ENCODE results near the gene CAMK1D.

CAMK1D gene

DNA sequence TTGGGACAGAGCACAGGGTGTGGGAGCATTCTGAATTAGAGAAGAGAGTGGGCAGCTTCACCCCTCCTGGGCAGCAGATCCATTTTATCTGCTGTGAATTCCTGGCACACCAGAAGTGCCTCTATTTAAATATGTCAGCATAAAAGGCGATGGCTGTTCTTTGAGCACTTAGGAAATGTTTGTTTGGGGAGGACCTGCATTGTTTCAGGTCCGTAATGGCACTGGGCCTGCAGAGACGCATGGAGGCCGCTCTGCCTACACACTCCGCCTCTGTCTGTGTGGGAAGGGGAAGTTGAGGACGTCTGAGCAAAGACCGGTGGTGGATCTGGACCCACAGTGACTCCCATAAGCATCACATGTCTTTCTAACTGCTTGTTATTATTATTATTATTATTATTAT, 253.2 kb downstream of the CAMK1D start:
- DNase-seq = no peak

DNA sequence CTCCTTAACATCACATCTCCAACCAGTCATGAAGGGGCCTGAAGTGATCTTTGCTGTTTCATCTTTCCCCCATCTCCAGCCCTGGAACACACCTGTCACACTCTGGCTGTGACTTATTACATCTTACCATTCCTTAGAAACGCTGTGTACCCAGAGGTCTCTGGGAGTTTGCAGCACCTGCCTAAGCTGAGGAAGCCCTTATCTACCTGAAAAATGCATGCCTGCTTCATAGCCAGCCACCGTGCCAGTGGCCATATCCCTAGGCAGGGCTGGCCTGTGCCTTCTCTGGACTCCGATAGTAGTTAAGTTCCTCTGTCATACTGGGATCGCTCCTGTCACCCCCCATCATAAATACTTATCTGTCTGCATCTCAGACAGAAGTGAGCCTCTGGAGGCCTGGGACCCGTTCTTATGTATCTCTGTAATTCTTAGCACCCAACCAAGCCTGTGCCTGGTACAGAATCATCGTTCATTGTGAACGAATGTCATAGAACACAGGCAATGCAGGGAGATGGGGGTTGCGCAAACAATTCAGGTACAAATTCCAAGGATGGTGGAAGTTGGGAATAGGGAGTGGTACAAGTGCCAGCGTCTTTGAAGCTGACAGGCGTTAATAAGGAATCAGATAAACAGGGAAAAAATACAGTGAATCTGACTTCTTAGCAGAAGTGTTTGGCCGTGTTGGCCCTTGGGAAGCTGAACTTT, 254.6 kb downstream of the CAMK1D start:
- DNase-seq = no peak

DNA sequence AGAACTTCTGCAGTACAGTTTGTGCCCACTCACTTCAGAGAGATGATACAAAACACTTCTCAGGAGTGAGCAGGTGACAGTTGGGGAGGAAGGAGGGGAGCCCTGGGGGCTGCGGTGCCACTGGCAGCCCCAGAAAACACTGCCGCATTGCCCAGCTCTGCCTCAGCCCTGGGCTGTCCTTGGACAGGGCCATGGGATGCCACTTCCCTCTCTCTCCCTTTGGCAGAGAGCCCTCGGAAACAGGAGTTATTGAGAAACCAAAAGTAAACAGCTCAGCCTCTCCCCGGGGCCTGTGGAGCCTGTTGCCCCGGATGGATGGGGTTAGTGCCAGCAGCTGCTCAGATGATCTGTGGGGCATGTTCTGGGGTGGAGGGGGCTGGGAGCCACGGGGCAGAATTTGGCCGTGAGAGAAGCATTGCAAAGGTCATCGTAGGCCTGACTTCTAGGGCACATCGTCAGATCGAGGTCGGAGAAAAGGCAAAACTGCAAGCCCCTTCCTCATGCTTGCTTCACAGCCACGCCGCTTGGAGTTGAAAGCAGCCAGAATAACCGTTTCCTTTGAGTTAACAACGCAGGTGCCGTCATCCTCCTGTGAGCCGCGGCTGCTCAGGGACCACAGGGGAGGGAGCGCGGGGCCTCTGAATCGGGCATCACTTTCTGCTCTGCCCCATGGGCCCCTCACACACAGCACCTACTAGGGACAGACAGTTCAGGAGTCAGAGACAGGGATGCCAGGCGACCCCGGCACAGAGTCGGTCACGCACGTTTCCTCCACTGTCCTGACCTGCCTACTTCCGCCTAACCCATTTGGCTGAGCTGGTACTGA, 256.4 kb downstream of the CAMK1D start:
- peak; percentile 37 to 66 for DNase-seq

DNA sequence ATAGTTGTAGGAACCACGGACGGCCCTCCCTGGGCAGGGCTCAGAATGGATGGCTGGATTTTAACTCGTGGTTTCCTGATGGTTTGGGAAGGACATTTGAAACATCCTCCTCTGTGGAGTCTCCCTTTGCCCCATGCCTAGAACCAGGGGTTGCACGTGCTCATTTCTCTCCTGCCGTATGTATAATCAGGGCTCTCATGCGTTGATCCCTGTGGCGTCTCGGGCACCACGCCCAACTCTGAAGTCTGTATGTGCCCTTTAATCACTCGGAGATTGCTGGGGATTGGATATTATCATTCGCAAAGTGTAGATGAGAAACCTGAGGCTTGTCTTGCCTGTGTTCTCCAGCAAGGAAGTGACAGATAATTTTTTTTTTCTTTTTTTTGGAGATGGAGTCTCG, 257.1 kb downstream of the CAMK1D start:
- DNase-seq = no peak

DNA sequence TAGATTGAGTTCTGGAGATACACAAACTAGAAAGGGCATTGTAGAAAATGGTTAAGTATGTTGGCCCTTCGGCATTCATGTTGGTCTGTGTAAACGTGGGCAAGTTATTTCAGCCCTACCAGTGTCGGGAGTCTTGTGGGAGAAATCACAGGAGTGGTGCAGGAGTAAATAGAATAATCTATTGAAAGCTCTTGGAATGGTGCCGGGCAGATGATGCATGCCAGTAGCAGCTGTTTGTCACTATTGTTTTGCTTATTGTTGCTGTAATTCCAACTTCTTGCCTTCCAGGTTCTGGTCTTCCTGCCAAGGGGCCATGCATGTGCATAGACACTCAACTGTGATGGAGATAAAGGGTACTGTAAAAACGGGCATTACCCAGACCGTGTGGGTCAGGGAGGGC, 259.4 kb downstream of the CAMK1D start:
- DNase-seq = no peak

DNA sequence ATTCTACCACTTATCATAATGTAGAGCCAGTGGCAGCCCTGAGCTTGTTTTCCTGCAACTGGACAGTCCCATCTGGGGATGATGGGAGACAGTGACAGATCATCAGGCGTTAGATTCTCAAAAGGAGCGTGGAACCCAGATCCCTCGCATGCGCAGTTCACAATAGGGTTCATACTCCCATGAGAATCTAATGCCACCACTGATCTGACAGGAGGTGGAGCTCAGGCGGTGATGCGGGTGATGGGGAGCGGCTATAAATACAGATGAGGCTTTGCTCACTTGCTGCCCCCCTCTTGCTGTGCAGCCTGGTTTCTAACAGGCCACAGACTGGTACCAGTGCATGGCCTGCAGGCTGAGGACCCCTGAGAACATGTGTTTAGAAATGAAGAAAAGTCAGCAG, 260.1 kb downstream of the CAMK1D start:
- no peak for DNase-seq

DNA sequence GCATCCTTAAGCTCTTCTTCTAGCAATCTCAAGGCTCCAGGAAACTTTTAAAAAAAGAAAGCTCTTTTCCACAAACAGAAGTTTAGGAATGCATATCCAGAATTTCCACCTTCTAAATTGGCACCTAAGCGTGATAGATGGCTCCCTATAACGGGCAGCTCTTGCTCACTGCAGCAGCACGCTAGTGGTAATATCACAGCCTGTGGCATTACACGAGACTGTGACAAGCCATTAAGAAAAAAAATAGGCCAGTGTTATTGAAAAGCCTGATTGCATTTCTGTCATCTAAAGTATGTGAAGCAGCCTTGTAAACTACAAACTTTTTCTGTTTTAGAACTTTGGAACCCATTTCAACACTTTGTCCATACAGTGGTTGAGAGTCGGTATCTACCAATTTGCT, 263.8 kb downstream of the CAMK1D start:
- no peak for DNase-seq

DNA sequence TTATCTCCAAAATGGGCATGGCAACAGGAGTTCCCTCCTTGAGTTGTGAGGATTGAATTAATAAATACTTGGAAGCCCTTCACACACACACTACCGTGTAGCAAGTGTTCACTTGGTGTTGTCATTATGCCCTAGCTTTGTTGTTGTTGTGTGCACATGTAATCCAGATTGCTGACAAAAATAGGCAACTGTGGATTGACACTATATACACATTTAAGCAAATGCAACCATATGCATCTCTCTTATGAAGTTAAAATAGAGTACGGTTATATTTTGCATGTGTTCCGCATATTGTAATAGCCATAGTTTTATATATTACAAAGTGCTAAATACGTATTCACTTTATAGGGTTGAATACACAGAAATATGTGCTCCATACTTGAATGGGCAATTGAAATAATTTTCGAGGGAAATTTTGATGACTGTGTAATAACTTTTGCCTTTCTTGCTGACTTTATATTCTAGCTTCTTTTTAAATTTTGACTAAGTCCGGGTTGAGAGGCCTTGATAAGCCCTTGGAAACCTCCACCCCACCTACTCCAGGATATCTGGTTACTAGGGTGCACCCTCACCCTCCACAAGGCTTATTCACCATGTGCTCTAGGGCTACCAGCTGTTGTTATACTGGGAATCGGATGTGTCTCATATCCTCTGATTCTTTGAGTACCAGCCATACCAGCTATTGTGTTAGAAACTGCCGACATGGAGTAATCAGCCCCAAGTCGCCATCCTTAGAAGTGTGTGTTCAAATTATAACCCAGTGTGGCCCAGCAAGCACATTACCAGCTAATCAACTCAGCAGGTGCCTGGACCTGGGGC, 265.0 kb downstream of the CAMK1D start:
- DNase-seq = no peak

DNA sequence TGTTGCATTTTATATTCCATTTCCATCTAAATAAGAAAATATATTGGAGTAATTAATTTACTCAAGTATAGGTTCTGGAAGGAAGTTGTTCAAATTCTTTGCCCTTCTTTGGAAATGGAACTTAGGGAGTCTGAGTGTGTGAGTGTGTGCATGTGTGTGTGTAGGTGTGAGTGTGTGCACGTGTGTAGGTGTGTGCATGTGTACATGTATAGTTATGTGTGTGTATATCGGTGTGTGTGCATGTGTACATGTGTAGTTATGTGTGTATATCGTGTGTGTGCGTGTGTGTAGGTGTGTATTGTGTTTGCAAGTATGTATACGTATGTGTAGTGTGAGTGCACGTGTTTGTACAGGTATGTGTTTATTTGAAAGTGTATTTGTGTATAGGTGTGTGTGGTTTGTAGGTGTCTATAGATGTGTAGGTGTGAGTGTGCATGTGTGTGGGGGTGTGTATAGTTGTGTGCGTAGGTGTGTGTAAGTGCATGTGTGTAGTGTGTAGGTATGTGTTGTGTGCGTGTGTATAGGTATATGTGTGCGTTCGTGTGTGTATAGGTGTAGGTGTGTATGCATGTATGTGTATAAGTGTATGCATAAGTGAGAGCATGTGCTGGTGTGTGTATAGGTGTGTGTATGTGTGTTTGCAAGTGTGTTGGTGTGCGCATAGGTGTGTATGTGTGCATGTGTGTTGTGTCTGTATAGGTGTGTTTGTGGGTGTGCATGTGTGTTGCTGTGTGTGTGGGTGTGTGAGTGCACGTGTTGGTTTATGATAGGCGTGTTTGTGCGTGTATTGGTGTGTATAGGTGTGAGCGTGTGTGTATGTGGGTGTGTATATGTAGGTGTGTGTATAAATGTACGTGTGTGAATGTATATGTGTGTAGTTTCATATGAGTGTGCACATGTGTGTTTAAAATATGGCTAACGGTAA, 266.2 kb downstream of the CAMK1D start:
- no peak for DNase-seq

DNA sequence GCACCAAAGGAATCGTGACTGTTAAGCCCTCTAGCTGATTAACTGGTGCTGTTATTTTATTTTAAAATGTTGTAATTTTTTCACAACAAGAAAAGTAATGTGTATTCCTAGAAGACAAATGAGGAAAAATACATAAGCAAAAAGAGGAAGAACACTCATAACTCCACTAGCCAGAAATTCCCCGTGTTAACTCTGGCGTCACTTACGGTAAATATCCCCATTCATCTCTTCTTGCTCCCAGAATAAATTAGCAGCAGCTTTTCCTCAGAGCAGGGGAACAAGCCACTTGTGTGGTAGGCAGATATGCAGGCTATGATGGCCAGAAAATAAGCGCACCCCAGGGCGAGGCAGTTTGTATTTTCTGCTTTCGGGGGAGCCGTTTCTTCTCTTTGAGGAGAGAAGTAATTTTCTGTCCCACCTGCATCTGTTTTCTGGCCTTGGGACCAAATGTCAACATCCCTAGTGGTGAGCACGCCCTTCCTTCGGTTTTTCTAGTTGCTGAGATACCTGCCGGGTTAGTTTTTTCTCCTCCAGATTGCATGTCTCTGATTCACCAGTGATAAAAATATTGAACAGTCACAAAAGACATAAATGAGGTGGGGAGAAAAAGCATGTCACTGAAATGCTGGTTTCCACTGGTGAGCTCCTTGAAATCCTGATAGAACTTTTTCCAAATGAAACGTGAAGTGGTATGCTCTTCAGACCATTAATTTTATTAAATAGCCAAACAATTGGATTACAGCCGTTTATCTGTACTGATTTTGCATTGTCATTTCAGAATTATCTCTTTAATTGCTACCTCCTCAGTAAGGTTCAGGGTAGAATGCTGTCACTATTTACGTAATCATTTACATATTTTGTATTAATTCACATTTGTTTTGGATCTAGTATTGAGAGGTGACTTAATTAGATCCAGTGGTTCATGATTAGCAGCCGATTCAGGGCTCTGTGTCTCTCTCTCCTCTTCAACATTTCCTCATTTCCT, 268.1 kb downstream of the CAMK1D start:
- DNase-seq = no peak

DNA sequence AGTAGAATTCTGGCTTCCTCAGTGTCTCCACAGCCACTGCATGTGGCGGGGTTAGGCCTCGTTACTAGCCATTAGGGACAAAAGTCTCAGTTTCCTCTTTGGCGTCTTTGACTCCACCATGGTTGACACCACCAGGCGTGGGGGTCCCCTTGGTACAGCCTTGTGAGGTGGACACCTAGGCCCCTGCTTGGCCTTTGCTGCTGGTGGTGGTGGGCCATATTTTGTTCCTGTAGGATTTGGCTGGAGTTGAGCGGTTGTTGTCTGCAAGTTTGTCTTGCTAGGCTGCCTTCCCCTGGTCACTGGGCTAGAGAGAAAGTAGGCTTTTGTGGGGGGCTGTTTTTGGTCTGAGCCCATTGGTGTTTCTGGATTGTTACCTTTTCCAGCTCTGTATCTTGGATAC, 272.7 kb downstream of the CAMK1D start:
- no peak for DNase-seq

DNA sequence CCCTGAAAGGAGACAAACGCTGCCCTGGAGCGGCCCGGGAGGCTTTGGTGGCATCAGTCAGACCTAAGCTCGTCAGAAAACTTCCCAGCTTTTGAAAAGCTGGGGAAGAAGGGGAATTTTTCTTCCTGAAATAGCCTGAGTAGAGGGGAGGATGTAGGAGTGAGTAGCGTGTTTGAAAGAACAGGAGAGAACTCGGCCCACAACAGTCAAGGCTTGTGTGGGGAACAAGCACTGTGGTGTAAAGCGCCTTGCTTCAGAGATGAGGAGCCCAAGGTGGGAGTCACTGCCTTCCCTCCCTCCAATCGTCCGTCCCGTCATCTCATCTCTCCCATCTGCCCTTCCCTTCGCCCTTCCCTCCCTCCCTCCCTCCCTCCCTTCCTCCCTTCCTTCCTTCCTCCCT, 273.3 kb downstream of the CAMK1D start:
- no peak for DNase-seq

DNA sequence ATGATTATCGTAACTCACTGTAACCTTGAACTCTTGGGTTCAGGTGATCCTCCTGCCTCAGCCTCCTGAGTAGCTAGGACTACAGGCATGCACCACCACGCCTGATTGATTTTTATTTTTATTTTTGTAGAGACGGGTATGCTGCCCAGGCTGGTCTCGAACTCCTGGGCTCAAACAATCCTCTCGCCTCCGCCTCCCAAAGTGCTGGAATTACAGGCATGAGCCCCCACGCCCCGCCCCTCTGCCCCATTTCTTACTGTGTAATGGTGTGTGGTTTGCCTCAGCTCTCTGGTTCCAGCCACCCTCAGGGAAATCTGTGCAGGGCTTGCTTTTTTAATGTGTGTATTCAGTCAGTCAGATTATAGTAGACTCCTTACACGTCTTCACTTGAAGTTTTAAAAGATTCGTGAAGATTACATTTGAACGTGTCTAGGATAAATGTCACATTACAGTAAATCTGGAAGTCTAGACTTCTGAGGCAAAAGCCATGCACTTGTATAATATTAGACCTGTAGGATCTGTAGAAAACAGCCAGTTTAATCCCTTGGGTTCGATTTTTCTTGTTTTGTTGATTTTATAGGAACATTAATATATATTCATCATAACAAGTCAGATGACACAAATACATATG, 276.2 kb downstream of the CAMK1D start:
- DNase-seq = no peak

DNA sequence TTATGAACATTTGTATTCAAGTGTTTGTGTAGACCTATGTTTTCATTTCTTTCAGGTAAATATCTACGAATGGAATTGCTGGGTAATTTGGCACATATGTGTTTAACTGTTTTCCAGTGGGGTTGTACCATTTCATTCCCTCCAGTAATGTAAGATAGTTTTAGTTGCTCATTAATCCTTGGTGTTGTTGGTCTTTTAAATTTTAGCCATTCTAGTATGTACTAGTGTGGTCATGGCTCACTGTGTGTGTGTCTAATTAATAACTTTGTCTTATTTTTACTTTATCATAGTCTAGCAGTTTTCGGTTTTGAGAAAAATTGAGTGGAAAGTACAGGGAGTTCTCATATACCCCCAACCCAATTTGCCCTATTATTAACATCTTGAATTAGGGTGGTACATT, 278.8 kb downstream of the CAMK1D start:
- DNase-seq = no peak

DNA sequence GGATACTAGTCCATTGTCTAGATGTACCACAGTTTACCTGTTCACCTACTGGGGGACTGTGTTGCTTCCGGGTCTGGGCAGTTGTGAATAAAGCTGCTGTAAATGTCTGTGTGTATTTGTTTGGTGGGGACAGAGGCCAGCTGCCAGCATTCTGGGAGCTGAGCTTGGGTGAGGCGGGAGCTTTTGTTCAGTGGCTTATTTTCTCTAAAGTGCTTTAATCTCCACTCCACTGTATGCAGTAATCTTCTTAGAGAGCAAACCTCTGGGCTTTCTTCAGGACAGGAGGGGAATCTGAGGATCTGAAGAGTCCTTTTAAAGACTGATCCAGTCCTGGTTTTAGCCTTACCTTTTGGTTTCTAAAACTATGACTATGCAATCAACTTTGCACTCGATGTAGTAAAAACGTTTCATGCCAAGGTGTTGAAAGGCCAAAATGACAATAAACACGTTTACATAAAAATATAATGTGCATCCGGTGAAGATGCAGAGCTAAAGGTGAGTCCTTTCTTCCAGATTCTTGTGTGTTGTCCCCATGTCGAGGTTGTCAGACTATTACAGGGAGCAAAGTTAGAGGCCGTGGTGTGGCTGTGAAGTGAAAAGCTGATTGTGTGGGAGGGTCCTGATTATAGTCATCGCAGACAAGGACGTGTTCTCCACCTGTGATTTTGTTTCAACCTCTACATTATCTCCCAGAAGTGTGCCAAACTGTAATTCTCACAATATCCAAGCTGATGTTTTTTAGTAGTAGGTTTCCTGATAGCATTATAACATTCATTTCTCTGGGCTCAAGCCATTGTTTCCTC, 279.8 kb downstream of the CAMK1D start:
- no peak for DNase-seq

DNA sequence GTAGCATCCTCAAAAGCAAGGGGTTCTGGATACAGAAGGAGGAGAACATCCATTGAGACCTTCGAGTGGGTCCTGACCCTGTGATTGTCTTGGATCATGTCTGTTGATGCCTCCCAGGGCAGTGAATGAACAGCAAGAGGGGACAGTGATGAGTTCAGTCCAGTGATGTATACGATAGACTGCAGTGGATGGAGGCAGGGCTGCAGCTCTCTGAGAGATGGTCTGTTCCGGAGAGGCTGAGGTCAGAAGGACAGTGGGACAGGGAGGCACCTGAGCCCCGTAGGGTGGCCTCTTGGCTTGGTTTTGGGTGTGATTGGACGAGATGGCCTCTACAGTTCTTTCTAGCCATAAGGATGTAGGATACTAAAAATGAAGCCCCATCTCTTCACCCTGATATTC, 280.4 kb downstream of the CAMK1D start:
- no peak for DNase-seq

DNA sequence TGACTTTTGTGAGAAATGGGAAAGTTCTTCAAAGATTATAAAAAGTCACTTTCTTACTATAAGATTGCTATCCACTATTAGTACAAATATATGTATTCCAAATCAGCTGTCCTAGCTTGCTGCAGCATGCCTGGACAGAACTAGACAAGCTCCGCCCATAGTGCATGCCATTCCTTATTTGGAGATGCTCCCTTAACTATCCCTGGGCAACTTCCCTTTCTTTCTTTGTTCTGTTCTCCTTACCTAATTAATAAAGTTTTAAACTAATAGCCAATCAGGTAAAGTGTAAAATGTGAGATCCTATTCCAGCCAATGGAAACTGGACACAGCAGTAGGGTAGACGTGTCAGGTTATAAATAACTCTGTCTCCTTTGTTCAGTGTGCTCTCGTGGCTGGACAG, 281.9 kb downstream of the CAMK1D start:
- DNase-seq = no peak

DNA sequence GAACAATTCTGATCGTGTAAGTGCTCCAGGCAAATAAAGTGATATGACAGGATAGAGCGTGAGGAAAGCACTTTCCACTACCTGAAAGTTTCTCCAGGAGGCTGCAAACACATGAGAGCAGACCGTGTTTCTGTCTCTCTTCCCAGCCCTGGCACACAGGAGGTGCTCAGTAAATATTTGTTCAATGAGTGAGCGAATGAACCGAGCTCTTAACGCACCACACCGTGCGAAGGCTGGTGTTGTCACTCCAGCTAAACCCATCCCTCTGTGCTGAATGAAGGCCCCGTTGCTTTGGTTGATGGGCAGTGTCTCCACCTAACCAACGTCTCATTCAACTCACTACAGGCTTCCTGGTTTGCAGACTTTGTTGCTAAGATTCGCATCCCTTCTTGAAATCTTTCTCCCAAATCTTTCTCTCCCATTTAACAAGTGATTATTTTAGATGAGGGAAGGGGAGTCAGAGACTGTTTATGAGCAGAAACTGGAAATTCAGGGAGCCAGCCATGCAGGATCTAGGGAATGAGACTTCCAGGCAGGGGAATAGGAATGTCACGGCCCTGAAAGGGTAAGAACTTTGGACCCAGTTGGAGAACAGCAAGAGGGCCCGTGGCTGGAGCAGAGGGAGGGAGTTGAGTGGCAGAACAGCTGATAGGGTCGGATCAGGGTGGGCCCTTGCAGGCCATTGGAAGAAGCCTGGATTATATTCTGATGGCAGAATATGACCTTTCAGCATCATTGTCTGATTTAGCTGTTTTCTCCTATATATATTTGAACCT, 282.6 kb downstream of the CAMK1D start:
- no peak for DNase-seq
